LNCAP (cell line): Measurements from ENCODE around the gene DHODH.

Source experiments
- CTCF ChIP-seq: fragments of 450-650 bp; IDR thresholded peaks from 2 replicates; pipeline ENCODE4 v1.5.1; 2017; ENCODE audit warnings: mild to moderate bottlenecking

The DHODH gene

DNA sequence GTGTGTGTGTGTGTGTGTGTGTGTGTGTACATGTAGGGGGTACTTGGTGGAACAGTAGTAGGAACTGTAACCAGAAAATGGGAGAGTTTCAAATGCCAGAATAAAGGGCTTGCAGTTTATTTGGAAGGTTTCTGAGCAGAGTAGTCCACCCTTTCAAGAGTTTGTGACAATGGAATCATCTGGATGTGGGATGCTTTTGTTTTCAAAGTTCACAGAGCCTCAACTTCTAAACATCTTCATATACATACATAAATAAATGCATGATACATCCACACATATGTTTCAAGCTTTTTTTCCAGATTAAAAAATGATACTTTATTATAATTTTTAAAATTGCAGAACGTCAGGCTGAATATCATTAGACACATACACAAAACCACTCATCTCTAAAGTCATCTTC lies 5.9 kb upstream of the DHODH start:
- no peak for TF ChIP-seq CTCF

GRCh38 chr16:72009779-72010178 lies 1.2 kb downstream of the DHODH start:
- no peak for TF ChIP-seq CTCF

DNA sequence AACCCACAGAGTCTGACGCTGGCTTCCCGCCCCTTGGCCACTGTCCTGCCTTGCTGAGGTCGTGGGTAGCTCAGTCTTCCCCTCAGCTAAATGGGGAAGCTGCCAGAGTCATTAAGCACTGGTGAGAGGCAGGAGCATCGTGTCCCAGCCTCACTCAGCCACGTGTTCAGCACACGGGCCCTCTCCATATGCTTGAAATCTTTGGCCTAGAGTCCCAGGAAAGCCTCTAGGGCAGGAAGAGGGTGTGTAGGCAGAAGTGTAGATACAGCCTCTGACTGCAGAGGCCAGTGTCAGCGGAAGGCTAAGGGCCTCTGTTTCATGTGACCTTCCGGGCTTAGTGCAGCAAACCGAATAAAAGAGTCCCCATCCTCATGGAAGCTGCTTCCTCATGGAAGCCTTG lies 4.1 kb downstream of the DHODH start:
- TF ChIP-seq CTCF: no peak

- no peak for TF ChIP-seq CTCF
These were observed 4.8 kb downstream of the DHODH start for GRCh38 chr16:72013389-72013788.

DNA sequence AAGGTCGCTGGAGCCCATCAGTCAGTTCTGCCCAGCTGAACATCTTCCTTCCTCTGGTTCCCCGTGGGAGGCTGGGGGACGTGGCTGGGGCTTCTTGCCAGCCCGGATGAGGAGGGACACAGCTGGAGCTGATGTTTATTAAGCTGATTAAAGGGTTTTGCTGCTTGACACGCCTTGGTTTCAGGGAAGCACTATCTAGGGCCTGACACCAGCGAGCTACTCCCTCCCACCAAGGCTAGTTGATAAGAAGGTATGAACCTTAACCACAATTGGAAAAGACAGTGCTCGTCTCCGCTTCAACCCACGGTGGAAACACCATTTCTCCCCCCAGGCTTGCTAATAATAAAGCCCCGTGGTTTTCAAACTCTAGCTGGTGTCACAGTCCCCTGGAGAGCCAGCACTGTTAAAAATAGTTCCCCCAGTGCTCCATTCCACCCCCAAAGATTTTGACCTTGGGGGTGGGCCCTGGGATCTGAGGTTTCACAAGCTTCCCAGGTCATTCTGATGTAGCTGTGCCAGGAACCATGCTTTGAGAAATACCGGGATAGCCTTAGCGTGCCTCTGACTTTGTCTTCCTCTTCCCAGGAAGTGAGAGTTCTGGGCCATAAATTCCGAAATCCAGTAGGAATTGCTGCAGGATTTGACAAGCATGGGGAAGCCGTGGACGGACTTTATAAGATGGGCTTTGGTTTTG lies 5.5 kb downstream of the DHODH start:
- TF ChIP-seq CTCF: no peak

DNA sequence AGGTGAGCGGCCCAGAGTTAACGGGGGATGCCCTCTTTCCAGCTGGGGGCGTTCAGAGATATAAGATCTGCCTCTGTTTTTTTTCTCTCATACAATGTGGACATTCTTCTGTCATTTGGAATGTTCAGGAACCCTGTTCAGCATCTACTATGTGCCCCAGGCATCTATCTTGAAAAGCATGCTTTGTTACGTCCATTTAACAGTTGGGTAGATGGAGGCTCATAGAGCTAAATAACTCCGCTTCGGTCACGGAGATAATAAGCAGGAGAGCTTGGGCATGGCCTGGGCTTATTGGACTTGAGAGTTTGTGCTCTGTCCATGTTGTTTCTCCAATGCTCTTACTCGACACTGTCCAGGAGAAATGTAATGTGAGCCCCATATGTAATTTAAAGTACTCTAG lies 6.1 kb downstream of the DHODH start:
- TF ChIP-seq CTCF: no peak

GRCh38 chr16:72015124-72015523 lies 6.6 kb downstream of the DHODH start:
- no peak for TF ChIP-seq CTCF

- TF ChIP-seq CTCF: no peak
These were observed 9.9 kb downstream of the DHODH start for GRCh38 chr16:72018470-72018869.
